IPS-20b (cell line): Measurements from ENCODE around the gene SNUPN.
"Not testable (repeated sequence)": the region's sequence is repeated elsewhere in the genome, so short reads cannot be mapped to it uniquely, and the experiment has no call there.

Experiments used
- H3K27ac ChIP-seq: one replicate; pipeline ENCODE4 v1.5.1; 2013; ENCODE audit warnings: low read length
- H3K27me3 ChIP-seq: 2 replicates; pipeline ENCODE4 v1.6.1; 2013; ENCODE audit warnings: mild to moderate bottlenecking, low read length, inconsistent platforms; ENCODE audit not compliant: insufficient read depth
- H3K36me3 ChIP-seq: 2 replicates; pipeline ENCODE4 v1.6.1; 2013; ENCODE audit warnings: low read depth, mild to moderate bottlenecking, inconsistent platforms, low read length, moderate library complexity; ENCODE audit not compliant: insufficient read depth
- H3K4me1 ChIP-seq: 2 replicates; pipeline ENCODE4 v1.6.1; 2013; ENCODE audit warnings: mild to moderate bottlenecking, control low read depth, inconsistent platforms, low read length, moderate library complexity; ENCODE audit not compliant: insufficient read depth
- H3K4me3 ChIP-seq: 2 replicates; pipeline ENCODE4 v1.5.1; 2013; ENCODE audit warnings: mild to moderate bottlenecking, low read length, inconsistent platforms
- H3K9ac ChIP-seq: 2 replicates; pipeline ENCODE4 v1.6.1; 2013; ENCODE audit warnings: low read depth, mild to moderate bottlenecking, inconsistent platforms, low read length, moderate library complexity
- H3K9me3 ChIP-seq: 2 replicates; pipeline ENCODE4 v1.6.1; 2013; ENCODE audit warnings: mild to moderate bottlenecking, low read depth, low read length, inconsistent platforms; ENCODE audit not compliant: insufficient read depth

The SNUPN gene

DNA sequence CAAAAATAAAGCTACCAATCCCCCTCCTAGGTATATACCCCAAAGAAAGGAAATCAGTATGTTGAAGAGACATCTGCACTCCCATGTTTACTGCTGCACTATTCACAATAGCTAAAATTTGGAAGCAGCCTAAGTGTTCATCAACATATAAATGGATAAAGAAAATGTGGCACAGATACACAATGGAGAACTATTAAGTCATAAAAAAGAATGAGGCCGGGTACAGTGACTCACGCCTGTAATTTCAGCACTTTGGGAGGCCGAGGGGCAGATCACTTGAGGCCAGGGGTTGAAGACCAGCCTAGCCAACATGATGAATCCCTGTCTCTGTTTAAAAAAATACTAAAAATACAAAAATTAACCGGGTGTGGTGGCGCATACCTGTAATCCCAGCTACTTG lies 36.5 kb downstream of the SNUPN start:
- Histone ChIP-seq H3K27ac (no peak overlapping the region), H3K36me3 (no peaks in the 10 kb centered on the region), H3K4me1 (no peaks in the 10 kb centered on the region), H3K27me3 (no peaks in the 10 kb centered on the region), H3K9ac (no peak overlapping the region), H3K9me3 (no peaks in the 10 kb centered on the region), H3K4me3 (no peak overlapping the region)

DNA sequence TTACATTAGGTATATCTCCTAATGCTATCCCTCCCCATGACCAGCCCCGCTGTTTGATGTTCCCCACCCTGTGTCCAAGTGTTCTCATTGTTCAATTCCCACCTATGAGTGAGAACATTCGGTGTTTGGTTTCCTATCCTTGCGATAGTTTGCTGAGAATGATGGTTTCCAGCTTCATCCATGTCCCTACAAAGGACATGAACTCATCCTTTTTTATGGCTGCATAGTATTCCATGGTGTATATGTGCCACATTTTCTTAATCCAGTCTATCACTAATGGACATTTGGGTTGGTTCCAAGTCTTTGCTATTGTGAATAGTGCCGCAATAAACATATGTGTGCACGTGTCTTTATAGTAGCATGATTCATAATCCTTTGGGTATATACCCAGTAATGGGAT lies 39.1 kb downstream of the SNUPN start:
- not testable (repeated sequence) for H3K4me3 ChIP-seq, H3K27me3 ChIP-seq, H3K9ac ChIP-seq, H3K9me3 ChIP-seq, H3K27ac ChIP-seq, H3K4me1 ChIP-seq, H3K36me3 ChIP-seq

DNA sequence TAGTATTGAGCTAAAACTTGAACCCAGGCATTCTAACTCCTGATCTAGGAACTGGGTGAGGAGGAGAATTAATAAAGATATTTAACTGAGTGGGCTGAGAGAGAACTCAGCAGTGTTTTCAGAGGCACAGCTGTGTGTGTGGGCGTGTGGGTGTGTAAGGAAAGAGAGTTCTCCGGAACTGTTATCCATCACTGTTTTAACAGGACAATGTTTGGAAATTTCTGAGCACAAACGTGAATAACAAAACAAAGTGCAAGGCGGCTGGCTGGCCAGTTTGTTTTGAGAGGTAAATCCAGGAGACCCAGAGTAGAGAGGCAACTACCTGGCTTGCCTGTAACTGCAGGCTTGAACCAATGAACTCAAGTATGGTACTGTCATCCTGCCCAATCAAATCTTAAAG lies 41.4 kb downstream of the SNUPN start:
- Histone ChIP-seq H3K27me3 (no peaks in the 10 kb centered on the region), H3K9ac (no peak overlapping the region), H3K27ac (no peak overlapping the region), H3K4me3 (no peak overlapping the region), H3K4me1 (peaks cover 4% of the 10 kb centered on the region; the same call in 1 of the 2 replicates), H3K9me3 (no peaks in the 10 kb centered on the region), H3K36me3 (no peaks in the 10 kb centered on the region)

DNA sequence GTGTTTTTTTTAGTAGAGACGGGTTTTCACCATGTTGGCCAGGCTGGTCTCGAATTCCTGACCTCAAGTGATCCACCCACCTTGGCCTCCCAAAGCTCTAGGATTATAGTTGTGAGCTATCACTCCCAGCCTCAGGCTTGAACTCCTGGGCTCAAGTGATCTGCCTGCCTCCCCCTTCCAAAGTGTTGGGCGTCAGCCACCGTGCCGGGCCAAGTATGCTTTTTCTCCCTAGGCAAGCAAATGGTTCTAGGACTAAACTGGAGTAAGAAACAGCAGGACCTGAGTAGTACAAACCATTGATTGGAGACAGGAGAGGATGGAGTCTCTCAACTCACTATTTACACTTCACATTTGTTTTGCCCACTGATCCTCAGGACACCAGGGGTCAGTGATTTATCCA lies 41.8 kb downstream of the SNUPN start:
- Histone ChIP-seq H3K9me3 (no peaks in the 10 kb centered on the region), H3K27me3 (no peaks in the 10 kb centered on the region), H3K36me3 (no peaks in the 10 kb centered on the region), H3K9ac (no peak overlapping the region), H3K4me1 (peaks cover 4% of the 10 kb centered on the region; the same call in 1 of the 2 replicates), H3K4me3 (no peak overlapping the region), H3K27ac (no peak overlapping the region)

DNA sequence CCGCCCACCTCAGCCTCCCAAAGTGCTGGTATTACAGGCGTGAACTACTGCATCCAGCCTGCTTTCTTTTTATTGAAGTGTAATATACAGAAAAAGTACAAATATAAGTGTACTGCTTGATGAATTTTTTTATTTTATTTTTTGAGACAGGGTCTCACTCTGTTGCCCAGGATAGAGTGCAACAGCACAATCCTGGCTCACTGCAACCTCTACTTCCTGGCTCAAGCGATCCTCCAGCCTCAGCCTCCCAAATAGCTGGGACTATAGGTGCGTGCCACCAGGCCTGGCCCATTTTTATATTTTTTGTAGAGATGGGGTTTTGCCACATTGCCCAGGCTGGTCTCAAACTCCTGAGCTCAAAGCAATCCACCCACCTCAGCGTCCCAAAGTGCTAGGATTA lies 42.6 kb downstream of the SNUPN start:
- H3K27me3 ChIP-seq, H3K4me1 ChIP-seq, H3K4me3 ChIP-seq, H3K9me3 ChIP-seq, H3K36me3 ChIP-seq, H3K27ac ChIP-seq, H3K9ac ChIP-seq: not testable (repeated sequence)

DNA sequence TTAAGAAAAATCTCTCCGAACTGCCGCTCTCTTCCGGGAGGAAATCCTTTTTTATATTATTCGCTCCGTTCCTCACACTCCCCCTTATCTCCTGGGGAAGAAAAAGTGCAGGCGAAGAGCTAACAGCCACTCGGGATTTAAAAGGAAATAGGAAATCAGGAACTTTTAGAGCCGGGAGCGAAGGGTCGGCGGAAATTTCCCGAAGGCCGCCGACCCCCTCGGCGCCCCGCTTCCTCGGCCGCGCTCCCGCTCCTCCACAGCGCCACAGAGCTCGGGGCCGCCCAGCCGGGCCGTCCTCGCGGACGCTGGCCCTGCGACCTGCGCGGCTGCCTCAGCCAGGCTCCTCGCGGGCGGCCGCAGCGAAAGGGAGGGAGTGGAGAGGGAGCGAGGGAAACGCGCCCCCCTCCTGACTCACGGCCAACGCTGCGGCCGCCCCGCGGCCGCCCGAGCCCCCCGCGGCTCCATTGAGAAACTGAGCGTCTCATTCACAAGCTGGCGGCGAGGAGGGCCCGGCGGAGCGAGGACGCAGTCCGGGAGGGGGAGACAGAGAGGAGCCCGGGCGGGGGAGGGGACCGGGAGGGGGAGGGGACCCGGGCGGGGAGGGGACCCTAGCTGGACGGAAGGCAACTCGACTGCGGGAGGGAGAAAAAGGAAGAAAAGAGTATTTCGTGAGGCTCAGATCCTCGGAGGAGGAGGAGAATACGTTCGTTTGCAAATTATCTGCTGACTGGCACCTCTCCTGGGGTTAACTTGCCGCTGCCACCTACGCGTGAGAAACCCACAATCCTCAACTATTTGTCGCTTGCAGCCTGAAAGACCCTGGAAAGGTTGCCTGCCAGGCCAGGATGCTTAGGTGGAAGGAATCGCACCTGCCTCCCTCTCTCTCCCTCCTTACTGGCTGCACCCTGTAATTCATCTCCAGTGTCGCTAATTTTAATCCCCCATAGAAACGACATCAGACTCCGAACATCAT lies 46.3 kb downstream of the SNUPN start, which contains the start of gene PTPN9:
Gene PTPN9 (minus strand): TSS at position 368 of the 973 bp plus-strand sequence. CDS start 539 bp downstream, outside the sequence.
- no peaks in the 10 kb centered on the region for H3K9me3 ChIP-seq
- H3K36me3 ChIP-seq = no peaks in the 10 kb centered on the region
- peak within 1 kb of the TSS; percentile 90 for H3K27ac ChIP-seq
- H3K4me1 ChIP-seq = peaks cover 6% of the 10 kb centered on the region
- H3K9ac ChIP-seq = peak within 1 kb of the TSS; percentile 98
- no peaks in the 10 kb centered on the region for H3K27me3 ChIP-seq
- peak within 1 kb of the TSS; percentile 100 for H3K4me3 ChIP-seq

DNA sequence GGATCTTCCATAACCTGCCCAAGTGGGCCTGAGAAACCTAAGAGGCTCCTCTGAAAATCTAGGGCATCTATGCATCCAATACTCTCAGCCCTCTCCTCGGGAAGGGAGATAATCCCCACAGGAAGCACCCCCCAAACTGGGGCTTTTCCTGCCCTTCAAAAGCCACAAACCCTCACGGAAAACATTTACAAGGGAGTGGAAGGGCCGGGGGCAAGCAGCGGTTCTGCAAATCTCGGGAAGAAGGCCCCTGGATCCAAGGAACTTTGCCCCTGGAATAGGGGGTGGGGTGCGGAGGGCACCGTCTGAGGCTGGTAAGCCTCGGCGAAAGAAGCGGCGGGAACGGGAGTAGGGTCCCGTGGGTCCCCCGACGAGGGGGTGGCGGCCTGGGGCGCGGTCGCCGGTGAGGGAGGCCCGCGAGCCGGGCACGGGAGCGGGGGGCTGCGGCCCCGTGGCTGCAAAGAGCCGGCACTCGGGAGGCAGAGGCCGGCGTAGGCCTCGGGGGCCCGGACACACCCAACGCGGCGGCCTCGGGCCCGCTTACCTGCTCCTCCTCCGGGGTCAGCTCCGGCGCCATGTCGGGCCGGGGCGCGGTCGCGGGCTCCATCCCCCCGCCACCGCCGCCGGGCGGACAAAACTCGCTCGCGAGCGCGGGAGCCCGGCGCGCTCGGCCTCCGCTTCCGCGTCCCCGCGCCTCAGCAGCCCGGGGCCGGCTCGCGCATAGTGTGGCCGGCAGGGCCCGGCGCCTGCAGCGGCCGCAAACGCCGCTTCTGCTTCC lies 47.2 kb downstream of the SNUPN start:
- H3K9ac ChIP-seq = peak overlapping the region; percentile 98
- peak overlapping the region; percentile 90 for H3K27ac ChIP-seq
- H3K4me3 ChIP-seq = peak overlapping the region; percentile 100
- no peaks in the 10 kb centered on the region for H3K36me3 ChIP-seq
- no peaks in the 10 kb centered on the region for H3K9me3 ChIP-seq
- peaks cover 15% of the 10 kb centered on the region for H3K4me1 ChIP-seq
- no peaks in the 10 kb centered on the region for H3K27me3 ChIP-seq

DNA sequence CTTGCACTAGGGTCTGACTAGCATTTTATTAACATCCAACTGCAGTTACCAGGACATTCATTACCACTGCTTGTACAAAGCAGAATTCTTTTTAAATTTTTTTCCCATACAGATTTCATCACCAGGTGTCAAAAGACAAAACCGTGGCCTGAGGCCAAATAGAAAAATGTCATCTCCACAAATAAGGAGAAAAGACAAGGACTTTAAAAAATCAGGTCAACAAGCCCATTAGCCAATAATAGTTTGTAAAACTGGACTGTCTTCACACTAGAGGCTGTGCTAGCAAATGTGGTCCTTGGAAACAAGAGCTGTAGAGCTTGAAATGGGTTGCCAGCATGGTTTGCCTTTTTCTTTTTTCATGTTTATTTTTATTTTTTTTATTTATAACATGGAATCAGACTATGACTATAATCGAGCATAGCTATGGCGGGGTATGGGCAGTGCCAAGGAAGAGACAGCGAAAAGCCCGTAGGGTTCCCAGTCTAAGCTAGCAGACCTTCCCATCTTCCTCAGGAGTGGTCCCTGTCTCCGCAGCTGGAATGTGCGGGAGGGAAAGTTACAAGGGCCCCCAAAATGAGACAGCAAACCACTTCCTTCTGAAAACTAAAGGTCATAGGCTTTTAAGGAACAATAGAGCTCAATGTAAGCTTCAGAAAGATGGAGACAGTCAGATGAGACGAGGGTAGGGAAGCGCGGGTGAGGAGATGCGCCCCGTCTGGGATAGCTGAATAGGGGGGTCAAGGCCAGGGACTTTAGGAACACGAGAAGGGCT lies 47.9 kb downstream of the SNUPN start:
- peak overlapping the region; percentile 90 for H3K27ac ChIP-seq
- H3K4me3 ChIP-seq = peak overlapping the region; percentile 100
- H3K4me1 ChIP-seq = peaks cover 23% of the 10 kb centered on the region
- H3K9ac ChIP-seq = peak overlapping the region; percentile 98
- no peaks in the 10 kb centered on the region for H3K36me3 ChIP-seq
- no peaks in the 10 kb centered on the region for H3K27me3 ChIP-seq
- no peaks in the 10 kb centered on the region for H3K9me3 ChIP-seq

DNA sequence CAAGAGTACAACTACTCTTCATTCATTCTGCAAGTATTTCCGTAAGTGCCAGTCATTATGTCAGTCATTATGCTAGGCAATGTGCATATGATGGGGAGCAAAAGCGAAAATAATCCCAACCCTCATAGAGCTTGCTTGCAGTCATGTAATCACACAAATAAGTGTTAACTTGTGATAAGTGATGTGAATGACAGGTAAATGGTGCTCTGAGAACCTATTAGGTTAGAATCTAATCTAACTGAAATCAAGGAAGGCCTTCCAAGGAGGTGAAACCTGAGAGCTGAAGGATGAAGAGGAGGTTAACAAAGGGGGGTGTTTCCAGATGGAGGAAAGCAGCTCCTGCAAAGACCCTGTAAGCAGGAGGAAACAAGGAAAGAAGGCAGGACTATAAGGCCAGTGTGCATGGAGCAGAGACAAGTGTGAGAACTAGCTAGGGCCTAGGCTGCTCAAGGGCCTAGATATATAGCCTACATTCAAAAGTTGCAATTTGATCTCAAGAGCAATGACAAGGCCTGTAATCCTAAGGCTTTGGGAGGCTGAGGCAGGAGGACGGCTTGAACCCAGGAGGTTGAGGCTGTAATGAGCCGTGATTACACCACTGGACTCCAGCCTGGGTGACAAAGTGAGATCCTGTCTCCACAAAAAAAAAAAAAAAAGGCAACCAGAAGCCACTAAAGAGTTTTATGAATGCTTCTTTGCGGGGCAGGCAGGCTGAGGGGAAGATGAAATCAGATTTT lies 51.7 kb downstream of the SNUPN start:
- H3K36me3 ChIP-seq = peaks cover 12% of the 10 kb centered on the region; the same call in 1 of the 2 replicates
- 0 out of 2 replicates have a peak overlapping the region, but pooled peaks have one; percentile 31 for H3K9ac ChIP-seq
- H3K4me3 ChIP-seq = peak overlapping the region; percentile 36
- H3K27ac ChIP-seq = no peak overlapping the region
- no peaks in the 10 kb centered on the region for H3K9me3 ChIP-seq
- no peaks in the 10 kb centered on the region for H3K27me3 ChIP-seq
- peaks cover 23% of the 10 kb centered on the region for H3K4me1 ChIP-seq

DNA sequence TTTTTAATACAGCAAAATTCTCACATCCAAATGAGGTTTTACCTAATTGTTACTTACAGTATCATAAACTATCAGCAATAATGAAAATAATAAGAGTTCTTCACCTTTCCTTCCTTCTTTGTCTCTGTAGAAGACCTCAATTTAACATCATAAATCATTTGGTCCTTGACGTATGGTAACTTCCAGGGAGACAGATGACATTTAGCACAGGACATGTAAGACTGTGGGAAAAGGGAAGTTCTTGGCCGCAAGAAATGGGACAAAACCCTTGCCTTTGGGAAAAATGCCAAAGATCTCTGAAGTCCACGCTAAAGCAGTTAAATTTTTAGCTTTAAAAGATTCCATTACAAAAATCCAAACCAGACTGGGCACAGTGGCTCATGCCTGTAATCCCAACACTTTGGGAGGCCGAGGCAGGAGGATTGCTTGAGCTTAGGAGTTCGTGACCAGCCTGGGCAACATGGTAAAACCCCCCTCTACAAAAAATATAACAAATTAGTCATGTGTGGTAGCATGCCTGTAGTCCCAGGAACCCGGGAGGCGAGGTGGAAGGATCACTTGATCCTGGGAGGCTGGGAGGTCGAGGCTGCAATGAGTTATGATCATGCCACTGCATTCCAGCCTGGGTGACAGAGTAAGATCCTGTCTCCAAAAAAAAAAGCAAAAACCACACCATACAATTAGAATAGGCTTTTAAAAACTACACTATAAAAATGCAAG lies 55.2 kb downstream of the SNUPN start:
- H3K36me3 ChIP-seq = peaks cover 12% of the 10 kb centered on the region; the same call in 1 of the 2 replicates

More for the DNA sequence above, 55.2 kb downstream of the SNUPN start:
- Histone ChIP-seq H3K9me3 (no peaks in the 10 kb centered on the region), H3K4me1 (peaks cover 25% of the 10 kb centered on the region), H3K27ac (no peak overlapping the region), H3K9ac (no peak overlapping the region), H3K27me3 (no peaks in the 10 kb centered on the region), H3K4me3 (no peak overlapping the region)
